ENCODE data around the gene USH1G. TPM values are rescaled to one million over a fixed set of nuclear protein-coding genes. Genes with fewer than 3 reads are reported as not detected.

USH1G gene
- total RNA-seq, 1 experiment from 2014 or later: 2.7 TPM

GRCh38 chr17:74917430-74917829 is 5.6 kb downstream of the USH1G start:
- no peak overlapping the region for H3K4me3 Mint-ChIP-seq

More at GRCh38 chr17:74917430-74917829, 5.6 kb downstream of the USH1G start:
- Histone ChIP-seq H3K9ac (ENCODE audit: extremely low read depth, insufficient read length, low read length) (no peak overlapping the region), H2BK5ac (ENCODE audit: insufficient read length, low read length) (no peak overlapping the region), H3K79me2 (ENCODE audit: insufficient read depth, low read length) (no peaks in the 10 kb centered on the region), H2BK15ac (ENCODE audit: low read depth, low read length) (no peak overlapping the region), H3K4me1 (ENCODE audit: insufficient read depth, low read length) (no peaks in the 10 kb centered on the region), H3K4ac (ENCODE audit: low read depth, low read length) (no peak overlapping the region), H3T11ph (ENCODE audit: low read length) (no peak overlapping the region), H2AFZ (ENCODE audit: low read length) (no peak overlapping the region), H3K14ac (ENCODE audit: insufficient read depth, low read length) (no peak overlapping the region; the same call in 1 of the 2 replicates), H2AK5ac (ENCODE audit: insufficient read length, low read length) (no peak overlapping the region), H3K79me1 (ENCODE audit: insufficient read depth, low read depth, low read length, poor library complexity, severe bottlenecking) (no peaks in the 10 kb centered on the region), H3K23ac (ENCODE audit: insufficient read length, low read depth, low read length) (no peak overlapping the region), H3K4me2 (ENCODE audit: insufficient read depth, insufficient read length, low read length) (no peak overlapping the region), H3K56ac (ENCODE audit: insufficient read length, low read depth, low read length) (no peak overlapping the region), H2BK120ac (ENCODE audit: low read depth, low read length, poor library complexity, severe bottlenecking) (no peak overlapping the region), H3K18ac (ENCODE audit: insufficient read length, low read depth, low read length) (no peak overlapping the region), H4K20me1 (ENCODE audit: control insufficient read depth, insufficient read depth, insufficient read length) (no peaks in the 10 kb centered on the region), H3K9me3 (ENCODE audit: control insufficient read depth, low read depth, low read length) (no peaks in the 10 kb centered on the region), H4K91ac (ENCODE audit: insufficient read length, low read depth, low read length) (no peak overlapping the region), H2BK12ac (ENCODE audit: insufficient read length, low read depth, low read length) (no peak overlapping the region), H4K5ac (ENCODE audit: insufficient read length, low read depth, low read length) (no peak overlapping the region), H3K27me3 (ENCODE audit: insufficient read depth, low read length) (peaks cover 3% of the 10 kb centered on the region; the same call in 1 of the 2 replicates), H4K8ac (replicated peaks; ENCODE audit: insufficient read length, low read depth, low read length) (no peak overlapping the region), H3K27ac (ENCODE audit: insufficient read length, low read depth, low read length) (no peak overlapping the region), H3K23me2 (ENCODE audit: insufficient read length, low read depth, low read length, poor library complexity, severe bottlenecking) (no peaks in the 10 kb centered on the region), H2BK20ac (ENCODE audit: low read depth, low read length, poor library complexity, severe bottlenecking) (no peak overlapping the region)
- Mint-ChIP-seq H3K36me3 (ENCODE audit: insufficient read depth in 1 of 3, low read depth in 3 of 3) (peaks cover 0 to 3% (median 3%) of the 10 kb centered on the region in 3 experiments; a peak in 4 of 7 replicates), H3K9me3 (peaks cover 0 to 2% of the 10 kb centered on the region in 2 experiments; a peak in 2 of 5 replicates), H3K27ac (no peak overlapping the region), H3K27me3 (ENCODE audit: low read depth) (peaks cover 48% of the 10 kb centered on the region), H3K4me1 (peaks cover 15 to 34% of the 10 kb centered on the region in 2 experiments)
- DNase-seq: no peak
- no CpG with 5 or more reads among the region's 10 CpGs for WGBS (ENCODE audit: extremely low coverage, insufficient read length, low lambda C conversion rate)
- no peak for TF ChIP-seq CTCF (conservative IDR thresholded peaks at IDR 0.05)

All from H9 (cell line).